Hematopoietic multipotent progenitor cell treated with erythropoietin and hydrocortisone succinate and interleukin-3 and kit ligand, for 6 days (in vitro differentiated cells): ENCODE measurements around the gene F3.
A peak's percentile ranks its signal among the peaks of the same experiment; 100 is the strongest.

Experiments used
- DNase-seq: peaks from one replicate; pipeline ENCODE4 v3.0.0-alpha.2; 2015

The F3 gene

GRCh38 chr1:94552071-94552586 is 10.6 kb upstream of the F3 start:
- DNase-seq: no peak

- DNase-seq: no peak
These were observed 9.9 kb upstream of the F3 start for GRCh38 chr1:94551449-94551848.

DNA sequence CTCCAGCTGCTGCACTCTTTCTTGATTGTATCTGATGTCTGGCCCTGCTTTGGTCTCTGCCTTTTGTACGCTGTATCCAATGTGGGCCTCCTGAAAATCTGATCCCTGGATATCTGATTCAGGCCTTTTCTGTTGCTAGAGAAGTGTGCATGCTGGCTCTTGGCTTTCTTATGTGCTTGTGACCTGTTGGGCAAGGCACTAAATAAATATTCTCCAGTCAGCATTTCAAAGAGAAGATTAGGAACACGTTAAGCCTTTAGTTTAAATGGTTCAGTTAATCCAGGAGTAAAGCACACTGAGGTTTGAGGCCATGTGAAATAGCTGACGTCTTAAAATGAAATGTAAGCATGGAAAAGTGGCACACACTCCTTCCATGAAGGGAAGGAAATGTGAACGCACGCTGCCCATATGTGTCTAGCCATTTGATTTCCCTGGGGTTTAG is 9.3 kb upstream of the F3 start:
- no peak for DNase-seq

DNA sequence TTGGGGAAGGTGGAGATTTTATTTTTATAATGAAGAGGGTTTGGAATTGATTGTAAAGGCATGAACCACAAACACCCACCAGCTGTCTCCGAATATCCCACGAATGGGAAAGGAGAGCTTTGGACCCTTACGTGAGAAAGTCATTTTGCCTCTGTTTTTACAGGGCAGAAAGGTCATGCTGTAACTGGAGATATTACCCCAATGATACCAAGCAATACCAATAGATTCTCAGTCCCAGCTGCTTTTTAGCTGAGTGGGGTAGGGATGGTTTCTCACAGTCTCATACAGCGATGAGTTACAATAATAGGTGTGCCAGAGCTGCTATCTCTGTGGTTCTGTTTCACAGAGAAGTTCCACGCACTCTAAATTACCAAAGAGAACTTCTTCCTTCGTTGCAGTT is 8.8 kb upstream of the F3 start:
- DNase-seq: no peak

GRCh38 chr1:94549706-94550105 is 8.1 kb upstream of the F3 start:
- no peak for DNase-seq

- peak; percentile 46 for DNase-seq
These were observed 3.3 kb upstream of the F3 start for GRCh38 chr1:94544706-94545490.

GRCh38 chr1:94543893-94544635 is 2.5 kb upstream of the F3 start:
- no peak for DNase-seq

DNA sequence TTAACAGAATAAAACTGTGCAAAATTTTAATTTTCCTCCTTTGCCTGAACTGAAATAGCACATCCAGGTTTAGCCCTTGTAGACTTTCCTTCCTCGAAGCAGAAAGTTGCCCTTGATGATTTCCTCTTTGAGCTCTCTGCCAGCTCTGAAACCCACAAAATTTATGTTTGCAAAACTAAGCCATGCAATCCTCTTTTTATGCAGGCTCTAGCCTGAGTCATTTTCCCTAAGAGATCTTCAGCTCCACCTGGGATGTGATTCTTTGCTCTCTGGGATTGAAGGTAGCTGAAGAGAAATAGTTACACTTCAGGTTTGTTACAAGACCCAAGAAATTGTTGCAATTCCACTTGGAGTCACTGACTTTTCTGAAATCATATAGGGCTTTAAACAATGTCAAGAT is 1.4 kb upstream of the F3 start:
- peak; percentile 23 for DNase-seq

GRCh38 chr1:94542088-94542870 is 720 bp upstream of the F3 start:
- DNase-seq: peak; percentile 12

DNA sequence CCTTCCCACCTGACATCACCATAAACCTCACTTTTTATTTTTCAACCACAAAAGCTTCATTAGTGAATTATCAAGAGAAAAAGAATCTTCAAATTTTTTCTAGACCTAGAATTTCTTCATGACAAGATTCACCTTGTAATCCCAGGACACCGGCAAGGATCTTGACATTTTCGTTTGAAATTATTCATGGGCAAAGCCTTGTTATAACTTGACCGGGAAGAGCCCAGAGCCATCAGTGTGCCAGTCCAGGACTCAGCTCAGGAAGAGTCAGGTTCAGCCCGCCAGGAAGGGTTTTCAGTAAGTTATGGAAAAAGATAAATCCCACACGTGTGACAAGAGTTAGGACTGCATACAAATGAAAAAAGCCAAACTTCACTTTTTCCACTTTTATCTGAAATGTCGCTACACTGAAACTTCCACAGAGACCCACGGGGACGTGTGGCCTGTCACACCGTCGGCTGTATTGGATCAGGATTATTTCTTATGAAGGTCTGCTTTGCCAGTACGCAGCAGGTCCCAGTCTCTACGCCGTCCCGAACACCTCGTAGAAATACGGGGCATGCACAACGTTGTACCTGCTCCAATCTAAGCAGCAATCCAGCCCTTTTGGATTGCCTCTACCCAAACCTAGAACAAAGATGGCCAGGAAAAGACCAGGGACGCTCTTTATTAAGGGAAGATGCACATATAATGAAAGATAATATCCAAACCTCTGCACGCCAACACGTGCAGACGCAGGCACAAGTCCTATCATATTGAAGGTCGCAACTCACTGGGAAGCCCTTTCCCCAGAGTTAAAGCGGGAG is 916 bp downstream of the F3 start:
- DNase-seq: no peak

DNA sequence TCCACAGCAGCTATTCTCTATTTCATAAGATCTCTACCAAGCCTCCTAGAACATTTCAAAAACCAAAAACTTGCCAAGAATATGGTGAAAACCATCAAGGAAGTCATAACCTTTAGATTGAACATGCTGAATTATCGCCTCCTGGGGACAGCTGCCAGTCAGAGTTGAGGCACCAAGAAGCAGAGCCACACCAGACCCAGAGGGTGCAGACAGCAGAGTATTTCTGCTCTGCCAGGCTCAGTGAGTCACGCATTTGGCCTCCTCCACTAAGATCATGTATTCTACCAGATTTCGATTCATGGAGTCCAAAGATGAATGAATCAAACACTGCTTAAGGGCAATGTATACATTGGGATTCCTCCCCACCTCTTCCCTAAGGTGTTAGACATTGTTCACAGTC is 2.1 kb downstream of the F3 start:
- DNase-seq: no peak

DNA sequence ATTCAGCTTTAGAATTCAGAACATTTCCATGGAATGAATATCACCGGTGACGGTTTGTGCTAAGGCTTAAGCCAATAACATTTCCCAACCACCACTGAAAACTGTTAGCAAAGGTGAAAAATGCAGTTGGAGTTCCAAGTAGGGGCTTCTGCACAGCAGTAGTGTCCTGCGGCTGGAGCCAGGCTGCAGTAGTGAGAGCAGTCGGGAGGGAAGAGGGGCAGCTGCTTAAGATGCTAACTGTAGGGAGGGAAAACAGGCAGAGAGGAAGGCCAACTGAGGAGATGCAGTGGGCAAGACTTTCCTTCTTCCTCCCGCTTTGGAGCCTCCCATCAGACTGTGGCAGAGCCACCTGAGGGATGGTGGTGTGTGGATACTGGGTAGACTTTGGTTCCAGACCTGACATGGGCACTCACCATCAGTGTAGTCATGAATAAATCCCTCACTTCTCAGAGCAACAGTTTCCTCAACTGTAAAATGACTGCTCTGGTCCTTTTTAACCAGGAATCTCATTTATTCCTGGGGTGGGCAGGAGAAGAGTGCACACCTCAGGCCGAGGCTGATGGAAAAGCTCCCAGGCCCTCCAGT is 3.2 kb downstream of the F3 start:
- DNase-seq: no peak

DNA sequence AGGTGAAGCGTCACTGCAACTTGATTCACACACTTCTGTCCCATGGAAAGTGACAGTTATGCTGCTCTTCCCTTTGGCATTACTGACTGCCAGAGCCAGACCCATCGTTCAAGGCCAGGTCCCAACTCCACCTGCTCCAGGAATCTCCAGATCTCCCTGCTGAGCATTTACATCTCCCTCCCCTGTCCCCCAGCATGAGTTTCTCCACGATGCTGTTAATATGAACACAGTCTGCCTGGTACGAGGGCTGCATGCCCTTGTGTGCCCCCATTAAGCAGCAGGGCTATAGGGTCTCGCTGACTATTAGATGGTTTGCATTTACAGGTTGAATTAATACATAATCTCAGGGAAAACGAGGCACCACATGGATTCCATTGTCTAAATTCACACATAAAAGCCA is 4.3 kb downstream of the F3 start:
- no peak for DNase-seq

DNA sequence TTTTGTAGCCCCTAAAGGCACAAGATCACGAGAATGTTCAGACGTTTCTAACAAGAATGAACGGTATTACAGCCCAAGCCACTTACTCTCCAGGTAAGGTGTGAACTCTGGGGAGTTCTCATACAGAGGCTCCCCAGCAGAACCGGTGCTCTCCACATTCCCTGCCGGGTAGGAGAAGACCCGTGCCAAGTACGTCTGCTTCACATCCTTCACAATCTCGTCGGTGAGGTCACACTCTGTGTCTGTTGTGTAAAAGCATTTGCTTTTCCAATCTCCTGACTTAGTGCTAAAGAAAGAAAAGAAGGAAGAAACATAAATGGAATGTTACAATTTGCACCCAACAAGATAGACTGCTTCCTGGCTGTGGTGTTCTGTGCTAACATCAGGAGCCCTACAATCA is 5.7 kb downstream of the F3 start:
- DNase-seq: no peak

GRCh38 chr1:94535095-94535494 is 6.5 kb downstream of the F3 start:
- DNase-seq: no peak

- DNase-seq: no peak
These were observed 9.5 kb downstream of the F3 start for GRCh38 chr1:94532077-94532476.

GRCh38 chr1:94531664-94532063 is 9.9 kb downstream of the F3 start:
- no peak for DNase-seq

- no peak for DNase-seq
These were observed 11.1 kb downstream of the F3 start for GRCh38 chr1:94530373-94530878.

DNA sequence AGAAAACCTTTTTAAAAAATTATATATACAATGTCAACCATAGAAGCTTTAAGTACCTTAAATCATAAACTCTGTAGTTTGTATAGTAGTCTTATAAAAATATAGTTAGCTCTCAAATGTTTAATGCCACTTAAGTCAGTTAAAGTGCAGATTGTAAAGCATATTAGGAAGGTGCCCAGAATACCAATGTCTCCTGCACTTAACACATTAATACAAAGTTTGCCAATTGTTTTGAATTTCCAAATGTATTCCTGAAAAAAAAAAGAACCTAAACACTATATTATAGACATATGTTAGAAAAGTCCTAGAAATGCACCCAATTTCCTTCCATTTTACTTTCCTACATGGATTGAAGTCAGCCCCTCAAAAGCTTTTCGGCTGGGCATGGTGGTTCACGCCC is 12.1 kb downstream of the F3 start:
- DNase-seq: no peak

- no peak for DNase-seq
These were observed 12.7 kb downstream of the F3 start for GRCh38 chr1:94528826-94529225.

DNA sequence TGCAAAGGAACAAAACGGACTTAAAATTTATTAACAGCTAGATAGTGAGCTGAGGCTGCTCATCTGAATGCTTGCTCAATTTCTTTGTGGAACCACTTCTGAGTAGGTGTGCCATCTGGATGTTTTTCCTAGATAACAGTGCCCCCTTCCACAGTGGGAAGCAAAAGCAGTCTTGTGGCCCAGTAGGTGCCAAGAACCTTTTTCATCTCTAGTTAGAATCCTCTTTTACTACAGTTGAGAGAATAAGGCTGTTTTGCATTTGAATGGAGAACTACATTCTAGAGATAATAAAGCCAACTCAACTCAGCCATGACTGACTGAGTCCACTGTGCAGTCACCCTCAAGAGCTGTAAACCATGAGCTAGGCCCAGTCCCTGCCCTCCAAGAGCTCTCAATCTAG is 13.3 kb downstream of the F3 start:
- DNase-seq: peak; percentile 17

DNA sequence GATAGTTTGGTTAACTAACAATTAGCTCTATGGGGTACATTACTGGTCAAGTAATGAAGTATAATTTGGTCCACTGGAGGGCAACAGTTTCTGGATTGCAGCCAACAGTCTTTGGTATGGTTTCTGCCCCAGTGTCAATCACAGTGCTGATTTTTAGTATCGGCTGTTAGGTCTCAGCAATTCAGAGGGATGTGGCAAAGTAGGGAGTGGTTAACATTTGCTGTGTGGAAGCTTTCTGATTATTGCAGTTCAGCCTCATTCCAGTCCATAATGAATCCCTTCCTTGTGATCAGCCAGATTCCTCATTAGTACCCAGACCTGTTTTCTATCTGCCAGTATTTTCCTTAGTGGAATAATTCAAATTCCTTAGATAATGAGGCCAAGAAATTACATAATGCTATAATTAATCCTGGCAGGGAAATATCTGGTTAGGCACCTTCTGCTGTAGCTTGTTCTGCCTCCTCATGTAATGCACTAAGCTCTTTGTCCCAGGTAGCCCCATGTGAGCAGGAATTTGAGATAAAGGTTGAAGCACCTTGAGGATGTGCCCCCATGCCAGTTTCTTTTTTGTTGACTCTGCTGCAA is 14.0 kb downstream of the F3 start:
- peak; percentile 82 for DNase-seq
